H9 (cell line): Measurements from ENCODE around the gene DLD. TPM values are rescaled to one million over a fixed set of nuclear protein-coding genes. Genes with fewer than 3 reads are reported as not detected.
A peak's percentile ranks its signal among the peaks of the same experiment; 100 is the strongest.

Experiments used
- DNase-seq: peaks from one replicate; pipeline ENCODE4 v3.0.0-alpha.2; 2017
- H2AFZ ChIP-seq: one replicate; pipeline ENCODE4 v1.6.1; 2013; ENCODE audit warnings: mild to moderate bottlenecking, low read length, control low read depth, moderate library complexity
- H2AK5ac ChIP-seq: 2 replicates; pipeline ENCODE4 v1.6.1; 2013; ENCODE audit warnings: low read length, control low read depth, mixed read lengths; ENCODE audit not compliant: insufficient read length
- H2BK120ac ChIP-seq: one replicate; pipeline ENCODE4 v1.6.1; 2013; ENCODE audit warnings: low read depth, mild to moderate bottlenecking, low read length, control low read depth, inconsistent platforms; ENCODE audit not compliant: poor library complexity, severe bottlenecking
- H2BK12ac ChIP-seq: 2 replicates; pipeline ENCODE4 v1.6.1; 2013; ENCODE audit warnings: low read length, control low read depth, mixed read lengths, low read depth; ENCODE audit not compliant: insufficient read length
- H2BK15ac ChIP-seq: 2 replicates; pipeline ENCODE4 v1.6.1; 2013; ENCODE audit warnings: low read depth, low read length, control low read depth
- H2BK20ac ChIP-seq: one replicate; pipeline ENCODE4 v1.6.1; 2013; ENCODE audit warnings: low read depth, mild to moderate bottlenecking, low read length, control low read depth, inconsistent platforms; ENCODE audit not compliant: poor library complexity, severe bottlenecking
- H2BK5ac ChIP-seq: 2 replicates; pipeline ENCODE4 v1.6.1; 2013; ENCODE audit warnings: low read length, control low read depth, mixed read lengths; ENCODE audit not compliant: insufficient read length
- H3K14ac ChIP-seq: 2 replicates; pipeline ENCODE4 v1.6.1; 2013; ENCODE audit warnings: low read length, control low read depth; ENCODE audit not compliant: insufficient read depth
- H3K18ac ChIP-seq: 2 replicates; pipeline ENCODE4 v1.6.1; 2013; ENCODE audit warnings: low read depth, mild to moderate bottlenecking, mixed read lengths, low read length, control low read depth; ENCODE audit not compliant: insufficient read length
- H3K23ac ChIP-seq: 2 replicates; pipeline ENCODE4 v1.6.1; 2013; ENCODE audit warnings: low read length, control low read depth, mixed read lengths, low read depth; ENCODE audit not compliant: insufficient read length
- H3K23me2 ChIP-seq: 2 replicates; pipeline ENCODE4 v1.6.1; 2013; ENCODE audit warnings: low read depth, mild to moderate bottlenecking, mixed read lengths, low read length, control low read depth; ENCODE audit not compliant: insufficient read length, poor library complexity, severe bottlenecking
- H3K27ac ChIP-seq: 2 replicates; pipeline ENCODE4 v1.5.1; 2013; ENCODE audit warnings: low read length, control low read depth, mixed read lengths, low read depth; ENCODE audit not compliant: insufficient read length
- H3K27me3 ChIP-seq: 2 replicates; pipeline ENCODE4 v1.6.1; 2013; ENCODE audit warnings: low read length, control low read depth, inconsistent platforms; ENCODE audit not compliant: insufficient read depth
- H3K4ac ChIP-seq: 2 replicates; pipeline ENCODE4 v1.6.1; 2013; ENCODE audit warnings: low read depth, mild to moderate bottlenecking, control low read depth, inconsistent platforms, low read length, moderate library complexity
- H3K4me1 ChIP-seq: 2 replicates; pipeline ENCODE4 v1.6.1; 2013; ENCODE audit warnings: low read length, control low read depth, inconsistent platforms; ENCODE audit not compliant: insufficient read depth
- H3K4me2 ChIP-seq: 2 replicates; pipeline ENCODE4 v1.6.1; 2013; ENCODE audit warnings: low read length, control low read depth, mixed read lengths; ENCODE audit not compliant: insufficient read length, insufficient read depth
- H3K56ac ChIP-seq: 2 replicates; pipeline ENCODE4 v1.6.1; 2013; ENCODE audit warnings: low read depth, mild to moderate bottlenecking, mixed read lengths, low read length, control low read depth; ENCODE audit not compliant: insufficient read length
- H3K79me1 ChIP-seq: 2 replicates; pipeline ENCODE4 v1.6.1; 2013; ENCODE audit warnings: low read depth, mild to moderate bottlenecking, moderate library complexity, low read length, control low read depth, inconsistent platforms; ENCODE audit not compliant: insufficient read depth, poor library complexity, severe bottlenecking
- H3K79me2 ChIP-seq: 2 replicates; pipeline ENCODE4 v1.6.1; 2013; ENCODE audit warnings: low read length, control low read depth, inconsistent platforms; ENCODE audit not compliant: insufficient read depth
- H3K9ac ChIP-seq: 2 replicates; pipeline ENCODE4 v1.6.1; 2013; ENCODE audit warnings: low read length, control low read depth, mixed read lengths; ENCODE audit not compliant: insufficient read length; ENCODE audit errors: extremely low read depth
- H3K9me3 ChIP-seq: one replicate; pipeline ENCODE4 v1.6.1; 2013; ENCODE audit warnings: low read depth, low read length, inconsistent platforms; ENCODE audit not compliant: control insufficient read depth
- H3T11ph ChIP-seq: one replicate; pipeline ENCODE4 v1.6.1; 2013; ENCODE audit warnings: mild to moderate bottlenecking, low read length, control low read depth, inconsistent platforms
- H4K20me1 ChIP-seq: one replicate; pipeline ENCODE4 v1.6.1; 2013; ENCODE audit not compliant: control insufficient read depth, insufficient read length, insufficient read depth
- H4K5ac ChIP-seq: 2 replicates; pipeline ENCODE4 v1.6.1; 2013; ENCODE audit warnings: low read depth, mild to moderate bottlenecking, mixed read lengths, low read length, control low read depth; ENCODE audit not compliant: insufficient read length
- H4K8ac ChIP-seq: replicated peaks from 2 replicates; pipeline ENCODE4 v1.6.1; 2013; ENCODE audit warnings: low read length, control low read depth, mixed read lengths, low read depth; ENCODE audit not compliant: insufficient read length
- H4K91ac ChIP-seq: 2 replicates; pipeline ENCODE4 v1.6.1; 2013; ENCODE audit warnings: low read depth, mild to moderate bottlenecking, moderate library complexity, mixed read lengths, low read length, control low read depth; ENCODE audit not compliant: insufficient read length
- H3K27ac Mint-ChIP-seq, 3 experiments: 2 replicates in 2 of 3; 3 replicates in 1 of 3; pipeline ENCODE4 v1.8.0; 2020 to 2021; ENCODE audit warnings: mixed read lengths in 3 of 3, mild to moderate bottlenecking in 1 of 3, moderate library complexity in 1 of 3
- H3K27me3 Mint-ChIP-seq: 2 replicates; pipeline ENCODE4 v1.8.0; 2021; ENCODE audit warnings: low read depth, mild to moderate bottlenecking, moderate library complexity, mixed read lengths
- H3K36me3 Mint-ChIP-seq, 3 experiments: 2 replicates in 2 of 3; 3 replicates in 1 of 3; pipeline ENCODE4 v1.8.0; 2020 to 2021; ENCODE audit warnings: low read depth in 3 of 3, mixed read lengths in 3 of 3; ENCODE audit not compliant: insufficient read depth in 1 of 3
- H3K4me1 Mint-ChIP-seq, 2 experiments: 2 replicates each; pipeline ENCODE4 v1.8.0; 2020; ENCODE audit warnings: mixed read lengths in 2 of 2
- H3K4me3 Mint-ChIP-seq, 2 experiments: 2 replicates in 1 of 2; 3 replicates in 1 of 2; pipeline ENCODE4 v1.8.0; 2020 to 2021; ENCODE audit warnings: mild to moderate bottlenecking in 2 of 2, mixed read lengths in 2 of 2, moderate library complexity in 1 of 2
- H3K9me3 Mint-ChIP-seq, 2 experiments: 2 replicates in 1 of 2; 3 replicates in 1 of 2; pipeline ENCODE4 v1.8.0; 2020; ENCODE audit warnings: mild to moderate bottlenecking in 2 of 2, mixed read lengths in 2 of 2, moderate library complexity in 1 of 2
- CTCF ChIP-seq: fragments of 200-600 bp; sonication (generic); conservative IDR thresholded peaks from 3 replicates; pipeline ENCODE4 v1.8.0; 2021; ENCODE audit warnings: antibody characterized with exemption, mild to moderate bottlenecking
- WGBS: extraction: QIAGEN DNeasy Blood & Tissue Kit; methylation state at CpG from one replicate; pipeline ENCODE4 v1.1.7; 2013; ENCODE audit warnings: missing lambda C conversion rate, low lambda C conversion rate, mixed read lengths; ENCODE audit not compliant: insufficient read length; ENCODE audit errors: extremely low coverage; 5-methylcytosine and 5-hydroxymethylcytosine counted together
- total RNA-seq: library from RNA; stranded (reverse); gene quantifications from 2 replicates; pipeline ENCODE4 v1.2.1, GENCODE V29; 2021

Gene DLD
- total RNA-seq, 1 experiment from 2014 or later = 93.7 TPM

GRCh38 chr7:107944411-107945169, 53.6 kb downstream of the DLD start:
- H3K14ac ChIP-seq = no peak overlapping the region
- H3K4me2 ChIP-seq = no peak overlapping the region
- no peak overlapping the region for H3K27ac ChIP-seq
- H4K20me1 ChIP-seq = peaks cover 3% of the 10 kb centered on the region
- H2BK120ac ChIP-seq = no peak overlapping the region
- no peak for DNase-seq
- H2BK12ac ChIP-seq = no peak overlapping the region
- H4K91ac ChIP-seq = no peak overlapping the region
- no peak overlapping the region for H3K18ac ChIP-seq
- no peak overlapping the region for H2BK20ac ChIP-seq
- H3K9me3 Mint-ChIP-seq = no peaks in the 10 kb centered on the region
- H4K8ac ChIP-seq = no peak overlapping the region
- H2AK5ac ChIP-seq = no peak overlapping the region
- peaks cover 0 to 2% of the 10 kb centered on the region in 2 experiments; a peak in 1 of 4 replicates for H3K4me1 Mint-ChIP-seq
- H3K9ac ChIP-seq = no peak overlapping the region
- no peak overlapping the region for H2BK15ac ChIP-seq
- H3K79me1 ChIP-seq = no peaks in the 10 kb centered on the region
- no peak overlapping the region for H4K5ac ChIP-seq
- H3K27ac Mint-ChIP-seq = peak overlapping the region in 2 of 3 experiments; percentile 13 to 29; a peak in 1 of 7 replicates
- H3K23me2 ChIP-seq = no peaks in the 10 kb centered on the region
- no CpG with 5 or more reads among the region's 3 CpGs for WGBS
- no peak overlapping the region for H2AFZ ChIP-seq
- no peaks in the 10 kb centered on the region for H3K27me3 Mint-ChIP-seq
- H3K56ac ChIP-seq = no peak overlapping the region
- no peaks in the 10 kb centered on the region for H3K9me3 ChIP-seq
- H3K27me3 ChIP-seq = no peaks in the 10 kb centered on the region
- H3K4me1 ChIP-seq = no peaks in the 10 kb centered on the region
- no peak overlapping the region for H3K4ac ChIP-seq
- H3K36me3 Mint-ChIP-seq = peaks cover 2 to 74% (median 38%) of the 10 kb centered on the region in 3 experiments; a peak in 5 of 7 replicates
- no peak overlapping the region for H3K4me3 Mint-ChIP-seq
- H3T11ph ChIP-seq = no peak overlapping the region
- TF ChIP-seq CTCF = no peak
- H3K79me2 ChIP-seq = no peaks in the 10 kb centered on the region
- H2BK5ac ChIP-seq = no peak overlapping the region
- H3K23ac ChIP-seq = no peak overlapping the region
